Right lung (tissue), 10 donors: ENCODE results near the gene BROX. TPM values are rescaled to one million over a fixed set of nuclear protein-coding genes. Genes with fewer than 3 reads are reported as not detected.
"Not testable (repeated sequence)": the region's sequence is repeated elsewhere in the genome, so short reads cannot be mapped to it uniquely, and the experiment has no call there.

Experiments used
- DNase-seq, 2 donors: peaks; one replicate each; pipeline ENCODE4 v3.0.0-alpha.2; 2013
- long read RNA-seq, 8 donors: transcript quantifications; one replicate each; lab custom pipeline, GENCODE V29; 2026
- polyA plus RNA-seq, 5 donors: library from polyadenylated mRNA; unstranded; fragments of 120-200 nt; gene quantifications; one replicate each; pipeline versions ENCODE4 v1.2.1 to v1.2.3, GENCODE V29; 2013; ENCODE audit warnings: inconsistent platforms in 1 of 5, low replicate concordance in 1 of 5; ENCODE audit not compliant: insufficient read length in 5 of 5, insufficient read depth in 1 of 5

BROX gene, protein sequence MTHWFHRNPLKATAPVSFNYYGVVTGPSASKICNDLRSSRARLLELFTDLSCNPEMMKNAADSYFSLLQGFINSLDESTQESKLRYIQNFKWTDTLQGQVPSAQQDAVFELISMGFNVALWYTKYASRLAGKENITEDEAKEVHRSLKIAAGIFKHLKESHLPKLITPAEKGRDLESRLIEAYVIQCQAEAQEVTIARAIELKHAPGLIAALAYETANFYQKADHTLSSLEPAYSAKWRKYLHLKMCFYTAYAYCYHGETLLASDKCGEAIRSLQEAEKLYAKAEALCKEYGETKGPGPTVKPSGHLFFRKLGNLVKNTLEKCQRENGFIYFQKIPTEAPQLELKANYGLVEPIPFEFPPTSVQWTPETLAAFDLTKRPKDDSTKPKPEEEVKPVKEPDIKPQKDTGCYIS
- polyA plus RNA-seq, result 10 to 100 TPM; 26.3 to 53.1 (median 44.9) TPM
- long read RNA-seq, donor 1, full-length matches to known transcripts, result 4 of 4 reads
- long read RNA-seq, donor 1, partial matches to known transcripts, result 0 of 4 reads
- long read RNA-seq, donor 1, other reads (novel, unspliced or antisense), result 0 of 4 reads
- long read RNA-seq, donor 2, partial matches to known transcripts, result 17 of 17 reads
- long read RNA-seq, donor 2, other reads (novel, unspliced or antisense), result 0 of 17 reads
- long read RNA-seq, donor 3, partial matches to known transcripts, result 0 of 1 reads
- long read RNA-seq, donor 3, other reads (novel, unspliced or antisense), result 0 of 1 reads
- long read RNA-seq, donor 4, partial matches to known transcripts, result 0 of 1 reads
- long read RNA-seq, donor 4, other reads (novel, unspliced or antisense), result 0 of 1 reads
- long read RNA-seq, donor 5, full-length matches to known transcripts, result 3 of 3 reads
- long read RNA-seq, donor 5, partial matches to known transcripts, result 0 of 3 reads
- long read RNA-seq, donor 5, other reads (novel, unspliced or antisense), result 0 of 3 reads
- long read RNA-seq, donor 6, full-length matches to known transcripts, result 3 of 9 reads
- long read RNA-seq, donor 6, partial matches to known transcripts, result 0 of 9 reads
- long read RNA-seq, donor 6, other reads (novel, unspliced or antisense), result 6 of 9 reads
- long read RNA-seq, donor 7, full-length matches to known transcripts, result 2 of 2 reads
- long read RNA-seq, donor 7, partial matches to known transcripts, result 0 of 2 reads
- long read RNA-seq, donor 7, other reads (novel, unspliced or antisense), result 0 of 2 reads
- long read RNA-seq, donor 8, full-length matches to known transcripts, result 1 of 1 reads
- long read RNA-seq, donor 8, partial matches to known transcripts, result 0 of 1 reads
- long read RNA-seq, donor 8, other reads (novel, unspliced or antisense), result 0 of 1 reads

DNA sequence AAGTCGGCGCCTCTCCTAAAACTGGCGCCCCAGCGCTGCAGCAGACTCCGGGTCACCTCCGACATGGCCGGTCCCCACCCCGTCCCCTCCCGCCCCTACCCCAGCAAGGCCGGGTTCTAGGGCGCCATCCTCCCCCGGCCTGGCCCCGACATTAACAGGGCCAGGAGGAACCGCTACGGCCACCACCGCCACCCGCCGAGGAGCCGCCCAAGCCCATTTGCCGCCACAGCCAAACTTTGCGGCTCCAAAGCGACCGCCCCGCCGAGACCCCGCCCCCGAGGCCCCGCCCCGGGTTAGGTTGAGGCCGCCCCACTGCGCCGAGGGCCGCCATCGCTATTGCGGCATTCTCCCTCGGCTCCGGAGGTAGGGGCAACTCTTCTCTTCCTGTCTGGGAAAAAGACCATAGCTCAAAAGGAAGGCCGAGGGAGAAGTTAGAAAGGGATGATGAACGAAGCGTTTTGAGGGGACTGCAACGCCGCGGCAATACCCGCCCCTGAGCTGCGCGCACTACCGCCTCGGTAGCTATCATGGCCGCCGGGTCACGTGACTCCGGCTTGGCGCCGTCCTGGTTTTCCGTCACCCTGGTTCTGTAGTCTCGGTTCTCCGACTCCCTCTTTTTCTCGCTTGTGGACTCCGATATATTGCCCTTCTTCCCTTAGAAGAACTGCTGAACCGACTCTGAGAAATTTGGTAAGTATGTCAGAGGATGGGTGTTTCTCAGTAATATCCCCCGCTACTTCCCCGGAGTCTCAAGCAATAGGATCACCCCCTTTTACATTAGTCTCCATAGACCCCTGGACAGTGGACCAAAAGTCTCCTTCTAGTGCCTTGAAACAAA, at the start of gene BROX, which contains the start of gene AIDA:
TSS of gene BROX (plus strand) at position 312 of the 838 bp plus-strand sequence. CDS start 3,136 bp downstream, outside the sequence.
TSS of gene AIDA (minus strand) at position 239 of the 838 bp plus-strand sequence. CDS start at position 65, 174 bp downstream.
- peak; percentile 91 to 92 for DNase-seq

DNA sequence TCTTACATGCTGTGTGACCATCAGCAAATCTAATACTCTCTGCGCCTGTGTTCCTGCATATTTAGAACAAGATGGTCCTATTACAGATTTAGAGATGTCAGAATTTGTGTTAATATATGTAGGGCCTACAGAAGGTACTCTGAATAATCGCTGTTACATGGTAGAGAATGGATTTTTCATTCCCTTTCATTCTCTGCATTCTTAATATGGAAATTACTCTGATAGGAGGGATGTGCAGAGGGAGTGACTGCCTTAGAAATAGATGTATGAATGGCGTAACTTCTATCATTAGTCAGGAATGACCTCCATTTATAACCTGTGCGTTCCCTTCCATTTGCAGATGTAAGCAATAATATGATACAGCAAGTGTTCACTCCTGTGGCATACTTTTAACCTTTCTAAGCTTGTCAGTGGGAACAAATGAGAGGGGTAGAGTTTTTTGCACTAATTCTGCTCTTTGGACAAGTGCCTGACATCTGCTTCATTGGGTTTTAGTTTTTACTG, 48.9 kb upstream of the BROX start:
- no peak for DNase-seq

DNA sequence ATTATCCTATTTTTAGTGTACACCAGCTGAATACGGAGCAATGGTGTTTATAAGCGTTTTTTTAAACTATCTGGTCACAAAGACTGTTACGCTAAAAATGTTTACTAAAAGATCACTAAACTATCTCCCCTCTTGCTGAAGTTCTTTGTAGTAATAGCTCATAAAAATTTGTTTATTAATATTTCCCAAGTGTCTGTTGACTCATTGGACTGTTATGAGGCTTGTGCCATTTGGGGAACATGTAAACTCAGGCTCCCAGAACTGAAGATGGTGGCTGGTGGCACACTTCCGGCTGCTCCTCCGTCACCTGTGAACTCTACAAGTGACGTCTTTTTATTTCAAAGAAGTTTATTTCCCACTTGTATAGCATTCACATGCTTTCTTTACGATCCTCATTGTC, 46.4 kb upstream of the BROX start:
- DNase-seq, result no peak

DNA sequence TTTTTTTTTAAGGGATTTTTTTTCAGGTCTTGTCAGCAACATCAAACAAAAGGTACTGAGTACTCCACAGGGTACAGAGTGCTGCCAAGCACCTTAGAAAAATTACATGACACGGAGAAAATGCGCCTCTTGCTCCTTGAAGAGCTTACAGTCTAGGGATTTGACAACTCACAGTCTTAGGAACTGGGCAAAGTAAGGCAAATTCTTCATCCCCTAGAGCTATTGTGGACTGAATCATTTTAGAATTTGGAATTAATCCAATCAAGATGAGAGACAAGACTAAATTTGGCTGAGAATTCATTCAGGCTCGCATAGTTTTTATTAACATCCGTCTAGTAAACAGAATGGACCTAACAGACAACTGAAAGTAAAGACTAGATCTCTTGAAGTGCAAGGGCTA, 44.2 kb upstream of the BROX start:
- not testable (repeated sequence) for DNase-seq

DNA sequence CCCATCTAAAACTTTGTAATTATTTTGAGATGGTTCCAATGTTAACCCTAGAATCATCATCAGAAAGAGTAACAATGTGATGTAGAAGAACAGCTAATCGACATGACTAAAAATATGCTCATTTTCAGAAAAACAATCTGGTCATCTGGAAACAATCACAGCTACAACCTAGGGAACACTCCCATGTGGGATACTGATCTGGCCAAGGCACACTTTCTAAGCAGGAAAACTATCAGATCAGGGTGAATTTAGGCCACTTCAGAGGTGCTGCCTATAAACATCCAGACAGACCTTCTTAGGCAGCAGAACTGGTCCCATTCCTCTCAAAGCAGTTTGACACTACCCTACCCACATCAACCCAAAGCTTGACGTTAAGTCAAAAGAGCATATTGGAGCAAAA, 43.3 kb upstream of the BROX start:
- not testable (repeated sequence) for DNase-seq

DNA sequence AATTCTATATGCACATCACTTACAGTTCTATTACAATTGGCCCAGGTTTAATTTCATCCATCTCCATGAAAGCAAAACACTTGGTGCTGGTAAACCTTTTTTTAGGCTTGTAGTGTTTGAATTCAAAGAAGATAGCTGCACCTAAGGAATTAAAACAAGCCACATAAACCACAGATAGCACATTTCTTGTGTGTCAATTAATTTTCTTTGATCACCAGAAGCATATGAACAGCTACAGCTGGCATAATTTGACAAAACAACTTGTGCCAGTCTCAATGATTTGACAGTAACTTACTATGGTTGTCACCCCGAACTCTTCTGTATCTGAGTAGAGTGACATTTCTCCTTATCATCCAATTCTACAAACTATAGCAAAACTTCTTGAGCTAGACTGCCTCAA, 42.3 kb upstream of the BROX start:
- no peak for DNase-seq

DNA sequence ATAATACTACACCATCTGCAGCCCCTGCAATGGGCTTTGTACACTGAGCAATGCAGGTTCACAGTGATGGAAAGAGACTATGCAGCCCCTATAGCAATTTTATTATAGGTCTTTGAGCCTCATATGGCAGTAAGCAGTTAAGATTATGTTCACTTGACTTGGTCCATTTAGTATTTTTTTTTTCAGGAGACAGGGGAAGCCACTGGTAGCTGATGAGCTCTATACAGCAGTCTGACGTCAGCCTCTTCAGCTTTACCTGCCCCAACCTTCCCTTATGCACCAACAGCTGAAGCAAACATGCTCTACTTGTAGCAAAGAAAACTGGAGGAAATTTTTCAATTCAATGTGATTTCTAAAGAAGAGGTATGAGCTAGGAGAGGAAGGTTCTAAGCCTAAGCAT, 32.3 kb upstream of the BROX start:
- DNase-seq, result no peak

DNA sequence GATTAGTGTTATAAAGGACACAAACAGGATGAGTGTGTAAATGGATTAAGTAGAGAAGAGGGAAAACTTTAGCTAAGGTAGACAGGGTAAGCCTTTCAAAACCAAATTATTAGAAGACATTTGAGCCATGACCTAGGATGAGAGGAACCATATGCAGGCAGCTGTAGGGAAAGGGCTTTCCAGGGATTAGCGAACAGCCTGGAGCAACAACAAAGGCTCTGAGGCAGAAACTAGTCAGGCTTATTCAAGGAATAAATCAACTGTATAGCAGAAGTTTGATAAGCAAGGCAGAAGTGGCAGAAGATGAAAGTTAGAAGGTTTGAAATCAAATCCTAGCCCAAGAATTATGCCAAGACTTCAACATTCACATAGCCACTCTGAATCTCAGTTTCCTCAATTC, 21.3 kb upstream of the BROX start:
- no peak for DNase-seq

DNA sequence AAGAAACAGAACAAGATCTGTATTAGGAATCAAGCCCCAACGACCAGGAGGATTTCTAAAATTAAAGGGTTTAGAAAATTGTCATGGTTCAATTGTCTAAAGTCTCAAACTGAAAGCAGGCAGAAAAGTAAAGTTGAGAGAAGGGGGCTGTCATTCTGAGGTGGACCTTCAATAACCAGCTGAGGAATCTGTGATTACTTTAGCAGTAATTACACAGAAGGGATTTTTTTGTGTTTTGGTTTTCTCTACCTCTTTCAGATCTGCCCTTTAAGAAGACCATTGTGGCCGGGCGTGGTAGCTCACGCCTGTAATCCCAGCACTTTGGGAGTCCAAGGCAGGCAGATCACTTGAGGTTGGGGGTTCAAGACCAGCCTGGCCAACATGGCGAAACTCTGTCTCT, 17.4 kb upstream of the BROX start:
- DNase-seq, result no peak

DNA sequence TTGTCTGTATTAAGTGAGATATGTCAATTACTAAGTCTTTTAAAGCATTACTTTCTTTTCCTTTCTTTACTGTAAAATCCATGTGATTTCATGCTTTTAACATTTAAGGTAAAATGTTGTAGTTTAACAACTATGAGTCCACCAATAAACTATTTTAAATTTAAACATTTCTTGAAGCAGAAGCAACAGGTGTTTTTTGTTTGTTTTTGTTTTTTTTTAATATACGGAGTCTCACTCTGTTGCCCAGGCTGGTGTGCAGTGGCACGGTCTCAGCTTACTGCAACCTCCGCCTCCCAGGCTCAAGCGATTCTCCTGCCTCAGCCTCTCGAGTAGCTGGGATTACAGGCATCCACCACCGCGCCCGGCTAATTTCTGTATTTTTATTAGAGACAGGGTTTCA, 15.6 kb upstream of the BROX start:
- DNase-seq, result no peak

DNA sequence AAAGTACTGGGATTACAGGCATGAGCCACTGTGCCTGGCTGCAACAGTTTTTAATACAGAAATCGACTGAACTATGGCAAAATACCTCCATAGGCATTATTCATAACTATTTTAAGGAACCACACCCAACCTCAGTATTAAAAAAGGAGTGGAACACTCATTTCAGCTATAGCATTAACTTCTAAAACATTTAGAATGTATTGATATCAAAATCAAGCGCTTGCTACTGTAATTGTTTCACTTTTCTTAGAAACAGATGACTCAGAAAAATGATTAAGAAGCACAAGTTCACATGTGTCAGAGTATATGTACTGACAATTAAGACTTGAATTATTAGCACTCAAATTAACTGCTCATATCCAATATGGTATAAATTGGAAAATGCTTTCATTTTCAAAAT, 15.2 kb upstream of the BROX start:
- DNase-seq, result no peak

DNA sequence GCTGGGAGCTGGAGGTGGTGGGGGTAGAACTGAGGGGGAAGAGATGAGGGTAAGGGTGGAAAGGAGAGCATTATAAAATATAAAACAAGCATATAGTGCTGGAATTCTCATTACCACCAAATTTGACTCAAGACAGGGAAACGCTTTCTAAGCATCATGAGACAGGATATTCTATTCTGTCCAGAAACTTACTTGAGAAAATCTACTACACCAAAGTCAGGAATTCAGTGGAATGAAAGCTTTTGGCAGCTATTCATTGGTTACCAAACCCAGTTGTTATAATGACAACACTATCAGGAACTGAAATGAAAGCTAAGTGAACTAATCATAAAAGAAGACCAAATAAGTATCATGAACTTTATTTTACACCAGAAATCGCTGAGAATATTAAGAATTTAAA, 14.5 kb upstream of the BROX start:
- DNase-seq, result peak in 1 of 2 donors; percentile 13

DNA sequence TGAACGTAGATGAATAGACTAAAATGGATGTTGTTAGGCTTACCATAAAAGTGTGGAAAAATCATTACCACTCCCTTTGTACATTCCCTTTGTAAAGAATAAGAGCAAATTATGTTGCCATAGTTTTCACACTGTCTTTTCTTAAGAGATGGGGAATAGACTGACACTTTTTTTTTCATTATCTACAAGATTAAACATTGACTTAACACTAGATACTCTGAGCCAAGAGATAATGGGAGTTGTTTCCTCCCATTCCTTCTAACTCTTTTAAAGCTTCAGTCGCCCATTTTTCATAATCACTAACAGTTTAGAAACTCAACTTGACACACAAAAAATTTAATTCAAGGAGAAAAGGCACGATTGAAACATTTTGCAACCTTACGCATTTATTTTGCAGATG, 10.2 kb upstream of the BROX start:
- no peak for DNase-seq

DNA sequence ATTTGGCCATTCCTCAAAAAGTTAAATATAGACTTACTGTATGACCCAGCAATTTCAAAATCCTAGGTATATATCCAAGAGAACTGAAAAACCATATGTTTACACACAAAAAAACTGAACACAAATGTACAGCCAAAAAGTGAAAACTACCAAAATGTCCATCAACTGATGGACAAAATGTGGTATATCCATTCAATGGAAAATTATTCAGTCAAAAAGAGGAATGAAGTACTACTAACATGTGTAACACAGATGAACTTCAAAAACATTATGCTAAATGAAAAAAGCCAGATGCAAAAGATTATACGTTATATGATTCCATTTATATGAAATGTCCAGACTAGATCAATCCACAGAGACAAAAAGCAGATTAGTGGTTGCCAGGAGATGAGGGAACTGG, 8.1 kb upstream of the BROX start:
- no peak for DNase-seq

DNA sequence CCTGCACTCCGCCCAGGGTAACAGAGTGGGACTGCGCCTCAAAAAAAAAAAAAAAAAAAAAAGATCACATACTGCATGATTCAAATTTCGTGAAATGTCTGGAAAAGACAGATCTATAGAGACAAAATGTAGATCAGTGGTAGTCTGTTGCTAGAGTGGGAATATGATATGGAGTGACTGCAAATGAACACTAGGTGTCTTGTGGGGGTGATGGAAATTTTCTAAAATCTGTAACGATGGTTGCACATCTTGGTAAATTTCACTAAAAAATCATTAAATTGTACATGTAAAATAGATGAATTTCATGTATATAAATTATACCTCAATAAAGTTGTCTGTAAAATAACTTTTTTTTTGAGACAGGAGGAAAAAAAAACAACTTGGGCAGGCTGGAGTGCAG, 5.5 kb upstream of the BROX start:
- DNase-seq, result no peak

DNA sequence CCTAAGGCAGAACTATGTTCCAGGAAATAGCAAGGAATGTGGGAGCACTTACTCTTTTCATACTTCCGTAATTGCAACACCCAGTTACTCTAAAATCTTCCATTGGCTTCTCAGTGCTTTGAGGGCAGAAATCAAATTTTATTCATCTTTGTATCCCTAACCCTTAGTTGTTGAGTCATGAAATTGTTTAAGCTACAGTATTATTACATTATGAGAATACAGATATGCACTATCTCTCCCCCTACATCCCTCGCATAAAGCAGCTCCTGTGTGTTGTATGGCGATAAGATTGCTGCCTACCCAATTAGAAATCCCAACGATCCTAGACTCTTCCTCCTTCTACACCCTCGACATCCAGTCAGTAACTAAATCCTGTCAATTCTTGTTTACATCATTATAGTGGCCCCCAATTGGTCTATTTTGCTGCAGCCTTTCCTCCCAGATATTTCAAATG, 2.6 kb upstream of the BROX start:
- DNase-seq, result no peak

DNA sequence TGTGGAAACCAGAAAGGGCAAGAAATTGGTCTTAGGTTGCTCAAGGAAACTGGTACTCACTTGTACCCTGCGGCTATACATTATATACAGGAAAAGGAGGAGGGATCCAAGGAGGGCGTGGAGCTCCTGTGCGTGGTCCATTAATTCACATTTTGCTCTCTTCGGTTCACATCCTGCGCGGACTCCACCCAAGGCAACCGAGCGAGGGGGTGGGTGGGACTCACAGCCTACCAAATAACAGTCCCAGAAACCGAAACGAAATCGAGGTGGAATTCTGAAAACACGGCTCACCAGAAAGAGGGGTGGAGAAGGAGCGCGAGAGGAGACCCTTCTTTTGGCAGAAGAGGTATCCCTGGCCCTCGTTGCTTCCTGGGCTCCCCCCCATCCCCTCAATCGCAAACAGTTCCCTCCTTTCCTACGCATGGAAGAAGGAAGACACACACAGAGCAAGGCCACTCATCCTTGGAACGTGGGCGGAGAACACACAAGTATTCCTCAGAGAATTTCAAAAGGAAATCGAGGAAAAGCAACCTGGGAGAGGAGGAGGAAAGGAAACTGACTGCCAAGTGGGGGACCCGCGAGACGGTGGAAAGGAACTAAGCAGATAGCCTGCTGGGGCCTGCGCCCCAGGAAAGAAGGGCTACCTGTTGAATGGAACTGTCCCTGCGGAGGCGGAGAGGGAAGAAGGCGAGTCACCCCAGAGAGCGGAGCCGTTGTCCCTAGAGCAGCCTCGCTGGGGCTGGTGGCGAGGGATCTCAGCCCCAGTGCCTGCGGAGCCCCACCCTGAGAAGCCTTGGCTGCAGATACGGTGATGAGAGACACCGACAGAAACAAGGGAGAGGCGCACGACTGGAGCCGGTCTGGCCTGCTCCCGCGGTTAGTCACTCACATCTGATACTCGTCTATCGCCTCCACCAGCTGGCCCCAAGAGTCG, 778 bp upstream of the BROX start:
- peak; percentile 40 to 47 for DNase-seq

DNA sequence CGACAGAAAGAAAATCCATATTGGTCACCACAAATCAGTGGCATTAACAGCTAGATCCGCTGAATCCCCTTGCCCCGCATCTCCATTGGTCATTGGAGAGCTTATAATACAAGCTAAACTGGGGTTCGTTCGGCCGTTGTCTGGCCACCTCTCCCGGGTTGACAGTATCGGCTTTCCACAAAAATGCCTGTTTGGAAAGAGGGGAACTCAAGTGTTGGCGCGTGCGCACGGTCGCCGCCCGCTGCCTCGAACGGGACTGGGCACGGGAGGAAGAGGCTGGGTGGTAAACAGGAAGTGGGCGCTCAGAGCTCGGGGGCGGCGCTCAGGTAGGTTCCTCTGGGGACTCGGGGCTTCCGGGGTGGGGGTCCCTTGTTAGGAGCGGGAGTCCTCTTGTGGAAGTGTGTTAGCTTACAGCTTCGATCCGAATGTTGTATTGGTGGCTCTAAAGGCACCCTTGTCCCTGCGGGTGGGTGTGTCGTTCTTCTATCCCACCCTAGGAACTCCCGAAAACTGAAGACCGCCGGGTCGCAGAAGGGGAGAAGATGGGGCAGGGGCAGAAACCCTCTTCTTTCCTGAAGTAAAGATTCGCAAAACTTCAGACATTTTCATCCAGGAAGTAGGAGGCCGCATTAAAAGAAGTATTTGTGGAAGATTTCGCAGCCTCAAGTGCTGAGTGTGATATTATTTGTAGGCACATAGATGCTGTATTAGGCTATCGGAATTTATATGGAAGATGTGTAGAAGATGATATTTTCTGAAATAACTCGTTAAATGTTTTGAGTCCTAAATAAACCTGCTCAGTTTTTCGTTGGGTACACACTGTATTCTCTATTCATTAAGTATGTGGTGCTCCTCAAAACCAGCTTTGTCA, 962 bp downstream of the BROX start:
- peak; percentile 95 to 96 for DNase-seq
